Measurements from ENCODE around the gene WASF1.

The WASF1 gene

DNA sequence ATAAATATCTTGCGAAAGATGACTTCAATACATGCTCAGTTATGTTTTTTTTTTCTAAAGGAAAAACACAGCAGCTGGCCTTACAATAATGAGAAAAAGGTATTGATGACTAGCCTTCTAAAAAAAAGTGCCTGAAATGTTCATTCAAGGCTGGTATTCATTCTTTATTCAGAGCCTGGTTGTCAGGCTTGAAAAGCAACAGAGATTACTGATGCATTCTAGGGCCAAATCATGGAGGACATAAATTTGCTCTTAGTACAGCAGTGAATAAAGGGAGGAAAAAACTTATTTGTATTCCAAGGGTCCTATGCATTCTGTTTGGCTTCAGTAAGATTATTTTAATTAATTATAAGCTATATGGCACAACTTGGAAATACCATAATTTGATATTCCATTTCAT, 83.5 kb downstream of the WASF1 start:
- no peak for DNase-seq
- peaks cover 46% of the 10 kb centered on the region for H3K36me3 Mint-ChIP-seq (ENCODE audit: low read depth)
- TF ChIP-seq, protein P1, sequence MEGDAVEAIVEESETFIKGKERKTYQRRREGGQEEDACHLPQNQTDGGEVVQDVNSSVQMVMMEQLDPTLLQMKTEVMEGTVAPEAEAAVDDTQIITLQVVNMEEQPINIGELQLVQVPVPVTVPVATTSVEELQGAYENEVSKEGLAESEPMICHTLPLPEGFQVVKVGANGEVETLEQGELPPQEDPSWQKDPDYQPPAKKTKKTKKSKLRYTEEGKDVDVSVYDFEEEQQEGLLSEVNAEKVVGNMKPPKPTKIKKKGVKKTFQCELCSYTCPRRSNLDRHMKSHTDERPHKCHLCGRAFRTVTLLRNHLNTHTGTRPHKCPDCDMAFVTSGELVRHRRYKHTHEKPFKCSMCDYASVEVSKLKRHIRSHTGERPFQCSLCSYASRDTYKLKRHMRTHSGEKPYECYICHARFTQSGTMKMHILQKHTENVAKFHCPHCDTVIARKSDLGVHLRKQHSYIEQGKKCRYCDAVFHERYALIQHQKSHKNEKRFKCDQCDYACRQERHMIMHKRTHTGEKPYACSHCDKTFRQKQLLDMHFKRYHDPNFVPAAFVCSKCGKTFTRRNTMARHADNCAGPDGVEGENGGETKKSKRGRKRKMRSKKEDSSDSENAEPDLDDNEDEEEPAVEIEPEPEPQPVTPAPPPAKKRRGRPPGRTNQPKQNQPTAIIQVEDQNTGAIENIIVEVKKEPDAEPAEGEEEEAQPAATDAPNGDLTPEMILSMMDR (IDR thresholded peaks at IDR 0.05) = no peak
- H3K4me3 Mint-ChIP-seq = no peak overlapping the region
- H3K27me3 Mint-ChIP-seq (ENCODE audit: low read depth, poor library complexity) = no peaks in the 10 kb centered on the region
- no peak overlapping the region for H3K27ac Mint-ChIP-seq
- peaks cover 14% of the 10 kb centered on the region for H3K4me1 Mint-ChIP-seq
- no peaks in the 10 kb centered on the region for H3K9me3 Mint-ChIP-seq

DNA sequence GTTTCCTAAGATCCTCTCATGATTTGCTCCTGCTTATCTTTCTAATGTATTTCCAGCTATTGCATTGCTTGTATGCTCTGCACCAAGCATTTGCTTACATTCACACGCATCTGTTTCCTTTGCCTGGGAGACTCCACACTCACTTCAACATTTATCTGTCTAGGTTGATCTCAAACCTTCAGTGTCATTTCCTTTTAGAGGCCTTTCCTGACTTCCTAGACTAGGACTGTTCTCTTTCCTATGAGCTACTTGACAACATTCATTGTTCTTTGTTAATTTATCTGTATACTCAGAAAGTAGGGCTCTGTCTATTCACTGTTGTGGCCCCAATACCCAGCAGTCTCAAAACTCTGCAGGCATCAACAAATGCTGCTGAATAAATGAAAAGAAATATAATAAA, 84.4 kb downstream of the WASF1 start:
- no peak for DNase-seq
- Mint-ChIP-seq H3K4me1 (peaks cover 14% of the 10 kb centered on the region), H3K36me3 (ENCODE audit: low read depth) (peaks cover 43% of the 10 kb centered on the region), H3K4me3 (no peak overlapping the region), H3K9me3 (no peaks in the 10 kb centered on the region), H3K27ac (no peak overlapping the region), H3K27me3 (ENCODE audit: low read depth, poor library complexity) (no peaks in the 10 kb centered on the region)
- TF ChIP-seq, protein P1 (IDR thresholded peaks at IDR 0.05) = no peak

DNA sequence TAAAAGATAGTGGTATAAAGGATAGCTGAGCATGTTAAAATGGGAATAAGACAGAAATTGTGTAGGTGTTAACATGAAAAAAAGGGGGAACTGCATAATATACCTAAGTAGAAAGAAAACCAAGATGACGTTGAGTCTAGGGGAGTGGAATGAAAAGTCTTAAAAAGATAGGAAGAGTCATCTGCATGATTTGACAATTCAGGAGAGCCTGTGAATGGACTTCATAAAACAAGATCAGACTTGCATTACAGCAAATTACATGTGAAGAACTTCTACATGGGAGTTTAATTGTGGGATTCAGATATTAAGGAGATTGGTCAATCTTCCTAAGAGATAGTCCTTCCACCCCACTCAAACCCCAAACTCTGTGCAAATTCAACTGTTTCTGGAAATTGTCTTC, 85.5 kb downstream of the WASF1 start:
- H3K36me3 Mint-ChIP-seq (ENCODE audit: low read depth) = peaks cover 41% of the 10 kb centered on the region
- H3K4me3 Mint-ChIP-seq = no peak overlapping the region
- H3K27ac Mint-ChIP-seq = no peak overlapping the region
- peaks cover 8% of the 10 kb centered on the region for H3K9me3 Mint-ChIP-seq
- H3K4me1 Mint-ChIP-seq = peaks cover 14% of the 10 kb centered on the region
- DNase-seq = no peak
- TF ChIP-seq, protein P1 (IDR thresholded peaks at IDR 0.05) = no peak
- H3K27me3 Mint-ChIP-seq (ENCODE audit: low read depth, poor library complexity) = no peaks in the 10 kb centered on the region

DNA sequence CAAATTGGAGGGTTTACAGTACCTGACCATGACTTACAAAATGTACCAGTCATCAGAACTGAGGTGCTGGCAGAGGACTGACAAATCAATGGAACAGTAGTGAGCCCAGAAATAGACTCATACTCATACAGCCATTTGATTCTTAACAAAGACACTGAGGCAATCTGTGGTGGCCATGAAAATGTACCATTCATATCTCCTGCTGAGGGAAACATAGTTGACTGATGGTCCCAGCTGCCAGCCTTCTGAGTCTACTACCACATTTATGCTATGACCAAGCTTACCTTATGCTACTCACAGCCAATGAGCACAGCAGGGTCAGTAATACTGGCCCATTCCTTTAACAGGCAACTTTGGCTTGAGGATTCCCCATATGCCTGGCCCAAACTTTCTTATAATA, 88.6 kb downstream of the WASF1 start:
- Mint-ChIP-seq H3K27ac (no peak overlapping the region), H3K4me3 (no peak overlapping the region), H3K27me3 (ENCODE audit: low read depth, poor library complexity) (no peaks in the 10 kb centered on the region), H3K36me3 (ENCODE audit: low read depth) (peaks cover 40% of the 10 kb centered on the region), H3K9me3 (peaks cover 8% of the 10 kb centered on the region), H3K4me1 (no peaks in the 10 kb centered on the region)
- TF ChIP-seq, protein P1 (IDR thresholded peaks at IDR 0.05) = no peak
- no peak for DNase-seq

DNA sequence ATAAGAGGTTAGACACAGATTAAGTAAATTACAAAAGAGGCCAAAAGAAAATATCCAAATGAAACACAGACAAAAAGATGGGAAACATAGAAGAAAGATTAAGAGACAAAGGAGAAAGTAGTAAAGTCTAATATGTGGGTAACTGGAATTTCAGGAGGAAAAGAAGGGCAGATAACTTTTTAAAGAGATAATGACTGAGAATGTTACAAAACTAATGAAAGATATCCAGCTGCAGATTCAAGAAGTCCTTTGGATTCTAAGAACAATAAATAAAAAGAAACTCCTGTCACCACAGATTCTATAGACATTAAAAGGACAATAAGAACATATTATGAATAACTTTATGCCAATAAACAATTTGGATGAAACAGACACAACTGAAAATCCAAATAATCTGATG, 90.1 kb downstream of the WASF1 start:
- no peaks in the 10 kb centered on the region for H3K27me3 Mint-ChIP-seq (ENCODE audit: low read depth, poor library complexity)
- peaks cover 2% of the 10 kb centered on the region for H3K4me1 Mint-ChIP-seq
- peaks cover 8% of the 10 kb centered on the region for H3K9me3 Mint-ChIP-seq
- H3K36me3 Mint-ChIP-seq (ENCODE audit: low read depth) = peaks cover 34% of the 10 kb centered on the region
- no peak for DNase-seq
- no peak overlapping the region for H3K27ac Mint-ChIP-seq
- TF ChIP-seq, protein P1 (IDR thresholded peaks at IDR 0.05) = no peak
- no peak overlapping the region for H3K4me3 Mint-ChIP-seq

DNA sequence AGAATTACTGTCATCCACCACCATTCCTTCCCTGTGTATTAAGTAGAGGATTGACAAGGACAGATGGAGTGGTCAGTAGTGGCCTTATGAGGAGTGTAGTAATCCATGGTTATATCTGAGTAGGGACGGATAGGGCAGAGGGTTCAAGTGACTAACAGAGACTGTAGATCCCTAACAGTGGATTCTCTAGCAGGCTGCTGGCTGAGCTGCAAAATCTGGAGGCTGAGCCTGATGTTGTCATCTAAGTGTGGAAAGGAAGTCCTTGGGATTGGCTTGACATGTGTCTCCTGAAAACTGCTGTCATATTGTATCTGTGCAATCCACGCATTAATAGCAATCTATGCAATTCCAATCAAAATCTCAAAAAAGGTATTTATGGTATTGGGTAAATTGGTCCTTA, 94.2 kb downstream of the WASF1 start:
- no peak overlapping the region for H3K27ac Mint-ChIP-seq
- peaks cover 14% of the 10 kb centered on the region for H3K36me3 Mint-ChIP-seq (ENCODE audit: low read depth)
- H3K9me3 Mint-ChIP-seq = peaks cover 8% of the 10 kb centered on the region
- no peak overlapping the region for H3K4me3 Mint-ChIP-seq
- peaks cover 8% of the 10 kb centered on the region for H3K4me1 Mint-ChIP-seq
- no peak for DNase-seq
- TF ChIP-seq, protein P1 (IDR thresholded peaks at IDR 0.05) = no peak
- H3K27me3 Mint-ChIP-seq (ENCODE audit: low read depth, poor library complexity) = no peaks in the 10 kb centered on the region
